ENCODE measurements around the gene SLC8A1.

Gene SLC8A1

DNA sequence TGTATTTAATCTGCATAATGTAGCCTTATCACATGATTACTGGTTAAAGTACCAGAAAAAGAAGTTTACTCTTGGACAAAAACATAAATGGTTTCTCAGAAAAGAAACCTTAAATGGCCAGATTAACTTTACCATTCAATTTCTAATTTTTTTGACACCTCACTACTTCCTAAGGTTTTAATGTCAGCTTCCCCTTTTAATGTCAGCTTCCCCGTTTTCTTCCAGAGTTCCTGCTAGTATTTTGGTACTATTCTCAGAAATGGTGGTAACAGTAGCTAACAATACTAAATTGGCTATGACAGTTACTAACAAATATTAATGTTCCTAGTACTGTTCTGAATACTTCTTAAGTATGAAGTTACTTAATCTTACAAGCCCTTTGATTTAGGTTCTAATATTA is 22.4 kb upstream of the SLC8A1 start:
- TF ChIP-seq, protein P1, sequence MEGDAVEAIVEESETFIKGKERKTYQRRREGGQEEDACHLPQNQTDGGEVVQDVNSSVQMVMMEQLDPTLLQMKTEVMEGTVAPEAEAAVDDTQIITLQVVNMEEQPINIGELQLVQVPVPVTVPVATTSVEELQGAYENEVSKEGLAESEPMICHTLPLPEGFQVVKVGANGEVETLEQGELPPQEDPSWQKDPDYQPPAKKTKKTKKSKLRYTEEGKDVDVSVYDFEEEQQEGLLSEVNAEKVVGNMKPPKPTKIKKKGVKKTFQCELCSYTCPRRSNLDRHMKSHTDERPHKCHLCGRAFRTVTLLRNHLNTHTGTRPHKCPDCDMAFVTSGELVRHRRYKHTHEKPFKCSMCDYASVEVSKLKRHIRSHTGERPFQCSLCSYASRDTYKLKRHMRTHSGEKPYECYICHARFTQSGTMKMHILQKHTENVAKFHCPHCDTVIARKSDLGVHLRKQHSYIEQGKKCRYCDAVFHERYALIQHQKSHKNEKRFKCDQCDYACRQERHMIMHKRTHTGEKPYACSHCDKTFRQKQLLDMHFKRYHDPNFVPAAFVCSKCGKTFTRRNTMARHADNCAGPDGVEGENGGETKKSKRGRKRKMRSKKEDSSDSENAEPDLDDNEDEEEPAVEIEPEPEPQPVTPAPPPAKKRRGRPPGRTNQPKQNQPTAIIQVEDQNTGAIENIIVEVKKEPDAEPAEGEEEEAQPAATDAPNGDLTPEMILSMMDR (IDR thresholded peaks at IDR 0.05; ENCODE audit: low read depth, low read length), result no peak
- no peak for DNase-seq (ENCODE audit: extremely low read depth, low read depth)

DNA sequence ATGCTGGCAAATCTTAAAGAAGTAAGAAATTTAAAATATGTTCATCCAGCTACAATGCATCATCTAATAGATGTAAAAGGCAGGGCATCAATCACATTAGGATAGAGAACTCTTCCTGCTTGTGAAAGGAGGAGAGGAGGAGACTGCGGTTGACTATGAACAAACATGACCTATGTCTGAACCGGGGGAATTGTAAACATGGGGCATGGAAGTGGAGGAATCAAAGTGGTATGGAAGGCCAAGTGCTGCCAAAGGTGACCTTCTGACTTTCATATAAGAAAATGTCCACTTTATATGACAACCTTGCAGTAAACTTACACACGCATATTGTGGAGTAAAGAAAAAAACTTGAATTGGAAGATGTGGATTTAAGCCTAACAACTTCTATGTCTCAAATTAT is 20.0 kb upstream of the SLC8A1 start:
- TF ChIP-seq, protein P1 (IDR thresholded peaks at IDR 0.05; ENCODE audit: low read depth, low read length), result no peak
- DNase-seq (ENCODE audit: extremely low read depth, low read depth), result no peak

DNA sequence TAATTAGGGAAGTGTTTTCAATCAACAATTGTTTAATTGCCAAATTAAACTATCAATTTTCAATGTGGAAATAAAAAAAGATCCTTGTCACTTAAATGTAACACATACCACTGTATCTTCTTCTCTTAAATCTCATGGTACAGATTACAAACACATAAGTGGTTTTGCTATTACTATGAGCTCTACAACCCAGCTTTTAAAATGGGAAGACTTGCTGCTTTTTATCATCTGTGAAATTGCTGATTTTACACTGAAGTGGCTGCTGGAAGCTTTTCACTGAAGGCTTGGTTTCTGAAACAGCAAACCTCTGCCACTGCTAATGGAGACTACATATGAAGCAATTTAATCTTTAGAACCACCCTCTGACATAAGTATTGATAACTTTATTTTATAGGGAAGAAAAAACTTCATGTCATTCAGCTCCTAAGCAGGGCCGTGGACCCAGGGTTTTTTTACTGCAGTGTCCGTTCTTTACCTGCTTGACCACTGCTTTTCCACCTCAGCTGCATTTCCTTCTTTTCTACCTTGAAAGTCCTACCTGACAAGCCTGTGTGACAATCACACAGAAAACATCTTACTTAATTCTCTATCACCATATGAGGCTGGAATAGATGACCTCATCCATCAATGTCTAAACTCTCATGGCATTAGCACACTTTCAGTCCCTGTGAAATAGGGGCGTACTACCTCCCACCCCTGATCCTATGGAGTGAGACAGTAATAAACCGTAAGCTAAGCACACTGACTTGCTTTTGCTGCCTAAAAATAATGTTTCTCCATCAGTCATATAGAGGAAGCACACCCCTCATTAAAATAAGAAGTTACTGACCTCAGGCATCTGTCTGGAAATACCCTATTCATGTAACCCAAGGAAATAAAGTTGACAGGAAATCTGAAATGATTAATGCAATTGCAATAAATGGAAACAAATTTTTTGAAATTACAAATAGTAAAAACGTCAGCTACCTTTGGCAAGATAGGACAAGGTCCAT is 19.2 kb upstream of the SLC8A1 start:
- no peak for DNase-seq (ENCODE audit: extremely low read depth, low read depth)
- TF ChIP-seq, protein P1 (IDR thresholded peaks at IDR 0.05; ENCODE audit: low read depth, low read length), result no peak

DNA sequence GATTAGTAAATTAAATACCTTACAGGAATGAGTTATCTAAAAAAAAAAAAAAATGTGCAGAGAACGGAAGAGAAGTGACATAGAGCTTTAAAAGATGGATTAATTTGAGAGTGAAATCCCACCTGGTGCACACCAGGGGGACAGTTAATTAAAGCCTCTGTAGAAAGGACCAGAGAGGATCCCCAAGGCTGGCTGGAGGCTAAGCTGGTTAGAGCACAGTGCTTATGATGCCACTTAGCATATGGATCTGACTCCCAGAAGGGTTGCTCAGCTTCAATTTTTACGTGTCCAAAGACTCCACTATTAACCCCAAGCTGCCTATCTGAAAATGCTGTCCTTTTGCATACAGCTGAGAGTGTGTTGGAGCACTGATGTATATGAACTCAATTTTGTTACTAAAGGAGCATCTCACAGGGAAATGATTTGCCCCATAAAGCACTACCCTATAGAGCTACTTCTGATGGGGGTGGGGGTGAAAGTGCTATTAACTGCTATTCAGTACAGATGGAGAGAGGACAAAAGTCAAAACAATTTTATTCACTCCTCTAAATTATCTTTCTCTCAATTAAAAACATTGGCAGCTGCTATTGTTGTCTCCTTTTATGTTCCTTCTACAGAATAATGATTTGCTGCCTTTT is 15.2 kb upstream of the SLC8A1 start:
- DNase-seq (ENCODE audit: extremely low read depth, low read depth), result no peak
- TF ChIP-seq, protein P1 (IDR thresholded peaks at IDR 0.05; ENCODE audit: low read depth, low read length), result no peak

- TF ChIP-seq, protein P1 (IDR thresholded peaks at IDR 0.05; ENCODE audit: low read depth, low read length), result no peak
- DNase-seq (ENCODE audit: extremely low read depth, low read depth), result no peak
Measured at GRCh38 chr2:40466332-40466906, 14.5 kb upstream of the SLC8A1 start.

DNA sequence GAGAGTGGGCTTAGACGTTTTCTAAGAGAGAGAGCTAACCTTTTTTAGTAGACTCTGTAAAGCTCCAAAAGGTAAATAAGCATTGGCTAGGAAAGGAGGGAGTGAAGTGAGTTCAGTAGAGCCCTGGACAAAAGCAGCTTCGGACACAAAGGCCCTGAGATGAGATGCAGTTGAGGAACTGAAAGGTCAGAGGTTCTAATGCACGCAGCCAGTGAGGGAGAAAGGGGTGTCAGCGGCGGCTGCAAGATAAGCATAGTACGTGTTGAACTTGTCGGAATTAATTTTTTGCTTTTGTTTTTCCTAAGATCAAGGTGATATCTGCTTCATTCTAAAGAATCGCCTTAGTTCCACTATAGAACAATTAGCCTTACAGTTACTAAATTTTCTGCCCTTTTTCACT is 11.2 kb upstream of the SLC8A1 start:
- no peak for DNase-seq (ENCODE audit: extremely low read depth, low read depth)
- TF ChIP-seq, protein P1 (IDR thresholded peaks at IDR 0.05; ENCODE audit: low read depth, low read length), result no peak

All from AG09319 (cell line).